ENCODE results near the gene SLC16A6.
A peak's percentile ranks its signal among the peaks of the same experiment; 100 is the strongest.

Gene SLC16A6

GRCh38 chr17:68296217-68297191, 5.6 kb upstream of the SLC16A6 start:
- H3K79me1 ChIP-seq (ENCODE audit: low read length), result peaks cover 17% of the 10 kb centered on the region
- H3K14ac ChIP-seq (ENCODE audit: low read length), result no peak overlapping the region
- no peak overlapping the region for H3K27ac ChIP-seq (ENCODE audit: low read depth, low read length)
- H4K8ac ChIP-seq (ENCODE audit: low read depth, low read length), result no peak overlapping the region
- peak overlapping the region; percentile 68 for H3K18ac ChIP-seq (ENCODE audit: low read length)
- H4K12ac ChIP-seq (ENCODE audit: low read depth, low read length), result no peak overlapping the region
- DNase-seq, result no peak
- no peak overlapping the region for H3K4me3 ChIP-seq (ENCODE audit: low read depth, low read length)
- H3K23ac ChIP-seq (ENCODE audit: low read length), result no peak overlapping the region
- peaks cover 2% of the 10 kb centered on the region for H3K79me2 ChIP-seq (ENCODE audit: control insufficient read depth, insufficient read depth, low read length, poor library complexity)
- H3K4me1 ChIP-seq (ENCODE audit: control insufficient read depth in 1 of 2, insufficient read depth in 2 of 2, low read length in 2 of 2), result peaks cover 14 to 18% of the 10 kb centered on the region in 2 experiments
- peak overlapping the region; percentile 16 for H4K91ac ChIP-seq (ENCODE audit: low read depth, low read length)
- no peak overlapping the region for H3K4me2 ChIP-seq (ENCODE audit: low read length)
- no peak overlapping the region for H3K4ac ChIP-seq (ENCODE audit: low read depth, low read length)
- peak overlapping the region; percentile 34 for H2BK12ac ChIP-seq (ENCODE audit: low read length)
- H2AK5ac ChIP-seq (ENCODE audit: low read length), result peak overlapping the region; percentile 11
- peak overlapping the region; percentile 29 for H2BK5ac ChIP-seq (ENCODE audit: low read depth, low read length, poor library complexity)
- H3K27me3 ChIP-seq (ENCODE audit: insufficient read depth, low read length), result no peaks in the 10 kb centered on the region
- no peaks in the 10 kb centered on the region for H3K36me3 ChIP-seq (ENCODE audit: control insufficient read depth in 1 of 2, insufficient read depth in 2 of 2, low read length in 2 of 2)
- no peak overlapping the region for H3K9ac ChIP-seq (ENCODE audit: low read length)
- no peak overlapping the region for H2AFZ ChIP-seq (ENCODE audit: insufficient read depth, low read length, poor library complexity)
- WGBS (ENCODE audit: extremely low coverage, insufficient coverage, insufficient read length), result no CpG with 5 or more reads among the region's 18 CpGs
- peak overlapping the region; percentile 39 for H2BK120ac ChIP-seq (ENCODE audit: insufficient read depth, low read length, poor library complexity)
- H3K9me3 ChIP-seq (ENCODE audit: insufficient read depth, low read depth, low read length), result no peaks in the 10 kb centered on the region

- Histone ChIP-seq H2AFZ (ENCODE audit: insufficient read depth, low read length, poor library complexity) (no peak overlapping the region), H3K4me1 (ENCODE audit: control insufficient read depth in 1 of 2, insufficient read depth in 2 of 2, low read length in 2 of 2) (peaks cover 13 to 14% of the 10 kb centered on the region in 2 experiments), H4K8ac (ENCODE audit: low read depth, low read length) (no peak overlapping the region), H2BK12ac (ENCODE audit: low read length) (no peak overlapping the region), H3K36me3 (ENCODE audit: control insufficient read depth in 1 of 2, insufficient read depth in 2 of 2, low read length in 2 of 2) (no peaks in the 10 kb centered on the region), H2BK120ac (ENCODE audit: insufficient read depth, low read length, poor library complexity) (peak overlapping the region; percentile 10), H3K27ac (ENCODE audit: low read depth, low read length) (no peak overlapping the region), H3K23ac (ENCODE audit: low read length) (no peak overlapping the region), H3K27me3 (ENCODE audit: insufficient read depth, low read length) (no peaks in the 10 kb centered on the region), H3K14ac (ENCODE audit: low read length) (peak overlapping the region; percentile 12), H2BK5ac (ENCODE audit: low read depth, low read length, poor library complexity) (no peak overlapping the region), H3K9me3 (ENCODE audit: insufficient read depth, low read depth, low read length) (no peaks in the 10 kb centered on the region), H4K91ac (ENCODE audit: low read depth, low read length) (peak overlapping the region; percentile 25), H3K9ac (ENCODE audit: low read length) (no peak overlapping the region), H2AK5ac (ENCODE audit: low read length) (no peak overlapping the region), H3K18ac (ENCODE audit: low read length) (no peak overlapping the region), H3K79me2 (ENCODE audit: control insufficient read depth, insufficient read depth, low read length, poor library complexity) (peaks cover 10% of the 10 kb centered on the region), H3K4ac (ENCODE audit: low read depth, low read length) (peak overlapping the region; percentile 4), H3K4me2 (ENCODE audit: low read length) (no peak overlapping the region), H4K12ac (ENCODE audit: low read depth, low read length) (no peak overlapping the region), H3K4me3 (ENCODE audit: low read depth, low read length) (no peak overlapping the region), H3K79me1 (ENCODE audit: low read length) (peaks cover 26% of the 10 kb centered on the region)
- no peak for DNase-seq
- no CpG with 5 or more reads among the region's 7 CpGs for WGBS (ENCODE audit: extremely low coverage, insufficient coverage, insufficient read length)
Measured at GRCh38 chr17:68295086-68295485, 4.2 kb upstream of the SLC16A6 start.

DNA sequence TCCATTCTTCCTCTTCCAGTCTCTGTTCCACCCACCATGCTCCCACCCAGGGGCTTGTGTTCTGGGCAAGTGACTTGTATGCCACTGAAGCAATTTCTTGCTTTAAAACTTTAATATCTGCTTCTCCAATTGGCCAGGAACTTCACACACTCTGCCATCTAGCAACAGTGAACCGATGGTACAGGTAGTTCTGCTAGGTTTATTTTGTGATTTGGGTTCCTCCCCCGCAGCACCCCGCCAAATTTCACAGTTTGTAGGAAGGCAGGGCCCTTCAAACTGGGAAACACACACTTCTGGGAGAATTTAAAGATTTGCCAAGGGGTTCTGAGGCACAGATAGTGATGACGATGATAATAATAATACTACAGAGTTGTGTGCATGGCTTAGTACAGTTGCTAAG, 3.7 kb upstream of the SLC16A6 start:
- H3K4me1 ChIP-seq (ENCODE audit: control insufficient read depth in 1 of 2, insufficient read depth in 2 of 2, low read length in 2 of 2), result peaks cover 12 to 13% of the 10 kb centered on the region in 2 experiments
- H3K79me1 ChIP-seq (ENCODE audit: low read length), result peaks cover 24% of the 10 kb centered on the region
- no peak overlapping the region for H3K23ac ChIP-seq (ENCODE audit: low read length)
- no peaks in the 10 kb centered on the region for H3K36me3 ChIP-seq (ENCODE audit: control insufficient read depth in 1 of 2, insufficient read depth in 2 of 2, low read length in 2 of 2)
- WGBS (ENCODE audit: extremely low coverage, insufficient coverage, insufficient read length), result no CpG with 5 or more reads among the region's 4 CpGs
- no peak for DNase-seq
- H3K4me3 ChIP-seq (ENCODE audit: low read depth, low read length), result no peak overlapping the region
- no peaks in the 10 kb centered on the region for H3K9me3 ChIP-seq (ENCODE audit: insufficient read depth, low read depth, low read length)
- peak overlapping the region; percentile 12 for H3K4ac ChIP-seq (ENCODE audit: low read depth, low read length)
- H2AK5ac ChIP-seq (ENCODE audit: low read length), result no peak overlapping the region
- H3K4me2 ChIP-seq (ENCODE audit: low read length), result no peak overlapping the region
- H3K9ac ChIP-seq (ENCODE audit: low read length), result no peak overlapping the region
- H3K18ac ChIP-seq (ENCODE audit: low read length), result no peak overlapping the region
- H2BK5ac ChIP-seq (ENCODE audit: low read depth, low read length, poor library complexity), result no peak overlapping the region
- H2AFZ ChIP-seq (ENCODE audit: insufficient read depth, low read length, poor library complexity), result no peak overlapping the region
- H3K14ac ChIP-seq (ENCODE audit: low read length), result no peak overlapping the region
- H3K27me3 ChIP-seq (ENCODE audit: insufficient read depth, low read length), result no peaks in the 10 kb centered on the region
- H4K91ac ChIP-seq (ENCODE audit: low read depth, low read length), result peak overlapping the region; percentile 25
- no peak overlapping the region for H3K27ac ChIP-seq (ENCODE audit: low read depth, low read length)
- H3K79me2 ChIP-seq (ENCODE audit: control insufficient read depth, insufficient read depth, low read length, poor library complexity), result peaks cover 10% of the 10 kb centered on the region
- no peak overlapping the region for H2BK12ac ChIP-seq (ENCODE audit: low read length)
- no peak overlapping the region for H4K8ac ChIP-seq (ENCODE audit: low read depth, low read length)
- H4K12ac ChIP-seq (ENCODE audit: low read depth, low read length), result no peak overlapping the region
- H2BK120ac ChIP-seq (ENCODE audit: insufficient read depth, low read length, poor library complexity), result peak overlapping the region; percentile 30

DNA sequence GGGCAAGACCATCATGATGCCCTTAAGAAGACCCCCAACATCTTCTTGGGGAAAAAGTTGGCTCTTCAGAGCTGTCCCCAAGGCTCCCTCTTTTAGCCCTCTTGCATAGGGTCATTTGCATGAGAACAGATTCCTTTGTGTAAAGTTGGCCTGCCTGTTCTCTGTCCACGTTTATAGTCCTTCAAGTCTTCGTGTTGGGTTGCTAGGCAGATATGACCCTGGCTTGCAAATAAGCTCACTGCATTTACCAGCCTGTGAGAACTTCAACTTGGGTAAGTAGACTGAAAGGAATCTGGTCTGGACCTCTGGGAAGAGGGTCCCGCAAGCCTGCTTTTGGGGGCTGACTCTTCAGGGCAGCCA, 3.2 kb upstream of the SLC16A6 start:
- Histone ChIP-seq H2AK5ac (ENCODE audit: low read length) (no peak overlapping the region), H3K79me1 (ENCODE audit: low read length) (peaks cover 24% of the 10 kb centered on the region), H4K91ac (ENCODE audit: low read depth, low read length) (no peak overlapping the region), H3K23ac (ENCODE audit: low read length) (no peak overlapping the region), H3K4ac (ENCODE audit: low read depth, low read length) (peak overlapping the region; percentile 29), H2AFZ (ENCODE audit: insufficient read depth, low read length, poor library complexity) (no peak overlapping the region), H4K8ac (ENCODE audit: low read depth, low read length) (no peak overlapping the region), H3K4me1 (ENCODE audit: control insufficient read depth in 1 of 2, insufficient read depth in 2 of 2, low read length in 2 of 2) (peaks cover 12 to 13% of the 10 kb centered on the region in 2 experiments), H3K9ac (ENCODE audit: low read length) (no peak overlapping the region), H3K27ac (ENCODE audit: low read depth, low read length) (peak overlapping the region; percentile 16), H2BK5ac (ENCODE audit: low read depth, low read length, poor library complexity) (no peak overlapping the region), H3K79me2 (ENCODE audit: control insufficient read depth, insufficient read depth, low read length, poor library complexity) (peaks cover 10% of the 10 kb centered on the region), H3K4me2 (ENCODE audit: low read length) (no peak overlapping the region), H2BK120ac (ENCODE audit: insufficient read depth, low read length, poor library complexity) (peak overlapping the region; percentile 30), H3K14ac (ENCODE audit: low read length) (no peak overlapping the region), H3K36me3 (ENCODE audit: control insufficient read depth in 1 of 2, insufficient read depth in 2 of 2, low read length in 2 of 2) (no peaks in the 10 kb centered on the region), H3K4me3 (ENCODE audit: low read depth, low read length) (no peak overlapping the region), H4K12ac (ENCODE audit: low read depth, low read length) (no peak overlapping the region), H3K27me3 (ENCODE audit: insufficient read depth, low read length) (no peaks in the 10 kb centered on the region), H3K18ac (ENCODE audit: low read length) (no peak overlapping the region), H3K9me3 (ENCODE audit: insufficient read depth, low read depth, low read length) (no peaks in the 10 kb centered on the region), H2BK12ac (ENCODE audit: low read length) (peak overlapping the region; percentile 18)
- no peak for DNase-seq
- WGBS (ENCODE audit: extremely low coverage, insufficient coverage, insufficient read length), result no CpG with 5 or more reads among the region's 3 CpGs

Measured in trophoblast cell (in vitro differentiated cells and primary cell).